K562 (cell line): ENCODE results near the gene GNA14. TPM values are rescaled to one million over a fixed set of nuclear protein-coding genes. Genes with fewer than 3 reads are reported as not detected.

Source experiments
- DPF2 ChIP-seq: fragments of 450-650 bp; IDR thresholded peaks from 2 replicates; pipeline ENCODE4 v1.6.1; 2016
- MGA ChIP-seq: fragments of 450-650 bp; IDR thresholded peaks from 2 replicates; pipeline ENCODE4 v1.6.1; 2016; ENCODE audit warnings: mild to moderate bottlenecking, moderate library complexity
- NBN ChIP-seq: fragments of 450-650 bp; IDR thresholded peaks from 2 replicates; pipeline ENCODE4 v1.6.1; 2016; ENCODE audit warnings: low read depth, mild to moderate bottlenecking
- ZNF707 ChIP-seq: fragments of 250-450 bp; sonication (Bioruptor Pico); conservative IDR thresholded peaks from 2 replicates; pipeline ENCODE4 v1.8.0; 2022; ENCODE audit warnings: inconsistent platforms, mild to moderate bottlenecking, moderate library complexity
- polyA plus RNA-seq, 8 experiments: library from polyadenylated mRNA; depleted of rRNA in 4 of 8; stranded (reverse) in 5 of 8; unstranded in 3 of 8; fragments of >200 nt; fragmentation: Nextera tagmentation in 2 of 8; fragmentation: Illumina TruSeq in 1 of 8; extraction: Ambion mirVana in 2 of 8; extraction: Trizol in 1 of 8; gene quantifications; 2 replicates each; pipeline versions ENCODE4 v1.2.1 to v1.2.3, GENCODE V29; 2011 to 2014; ENCODE audit warnings: inconsistent platforms in 1 of 8, missing spikeins in 1 of 8
- total RNA-seq, 7 experiments: library from RNA; depleted of rRNA in 6 of 7; stranded (reverse); fragments of >200 nt in 6 of 7; fragmentation: Illumina TruSeq in 2 of 7; extraction: Trizol in 2 of 7; gene quantifications; 2 replicates each; pipeline versions ENCODE4 v1.2.1 to v1.2.3, GENCODE V29; 2011 to 2021; ENCODE audit warnings: low replicate concordance in 1 of 7
- TF ChIP-seq, protein P1 (sequence below): fragments of 200-600 bp; sonication (generic); IDR thresholded peaks from one replicate; pipeline ENCODE4 v1.6.1; 2012; ENCODE audit warnings: mild to moderate bottlenecking, low read depth, low read length, inconsistent platforms

GNA14 gene
- total and polyA plus RNA-seq, 9 of the 15 experiments (the other 6 are each of a cell fraction or from before 2014, with no cell fraction given): 0.03 to 0.11 (median 0.03) TPM; not detected in 6

DNA sequence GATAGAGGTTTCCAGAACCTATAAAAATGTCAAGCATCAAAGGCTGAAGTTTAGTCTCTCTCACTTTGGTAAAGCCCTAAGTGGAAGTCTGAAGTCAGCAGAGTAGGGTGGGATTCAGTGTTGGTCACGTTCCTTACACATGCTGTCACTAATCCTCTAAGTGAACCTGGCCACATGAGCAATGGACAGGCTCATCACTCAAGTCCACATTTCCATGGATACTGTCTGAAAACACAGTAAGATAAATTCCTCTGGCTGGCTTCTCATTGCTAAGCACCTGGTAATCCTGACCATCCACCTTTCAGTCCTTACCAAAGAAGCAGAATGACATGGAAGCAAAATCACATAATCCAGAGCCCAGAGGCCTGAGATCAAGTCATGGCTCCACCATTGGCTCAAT lies 43.8 kb downstream of the GNA14 start (continued):
- TF ChIP-seq MGA: no peak
- no peak for TF ChIP-seq NBN
- TF ChIP-seq ZNF707 (CRISPR knock-in tag): no peak
- no peak for TF ChIP-seq DPF2
- TF ChIP-seq, protein P1, sequence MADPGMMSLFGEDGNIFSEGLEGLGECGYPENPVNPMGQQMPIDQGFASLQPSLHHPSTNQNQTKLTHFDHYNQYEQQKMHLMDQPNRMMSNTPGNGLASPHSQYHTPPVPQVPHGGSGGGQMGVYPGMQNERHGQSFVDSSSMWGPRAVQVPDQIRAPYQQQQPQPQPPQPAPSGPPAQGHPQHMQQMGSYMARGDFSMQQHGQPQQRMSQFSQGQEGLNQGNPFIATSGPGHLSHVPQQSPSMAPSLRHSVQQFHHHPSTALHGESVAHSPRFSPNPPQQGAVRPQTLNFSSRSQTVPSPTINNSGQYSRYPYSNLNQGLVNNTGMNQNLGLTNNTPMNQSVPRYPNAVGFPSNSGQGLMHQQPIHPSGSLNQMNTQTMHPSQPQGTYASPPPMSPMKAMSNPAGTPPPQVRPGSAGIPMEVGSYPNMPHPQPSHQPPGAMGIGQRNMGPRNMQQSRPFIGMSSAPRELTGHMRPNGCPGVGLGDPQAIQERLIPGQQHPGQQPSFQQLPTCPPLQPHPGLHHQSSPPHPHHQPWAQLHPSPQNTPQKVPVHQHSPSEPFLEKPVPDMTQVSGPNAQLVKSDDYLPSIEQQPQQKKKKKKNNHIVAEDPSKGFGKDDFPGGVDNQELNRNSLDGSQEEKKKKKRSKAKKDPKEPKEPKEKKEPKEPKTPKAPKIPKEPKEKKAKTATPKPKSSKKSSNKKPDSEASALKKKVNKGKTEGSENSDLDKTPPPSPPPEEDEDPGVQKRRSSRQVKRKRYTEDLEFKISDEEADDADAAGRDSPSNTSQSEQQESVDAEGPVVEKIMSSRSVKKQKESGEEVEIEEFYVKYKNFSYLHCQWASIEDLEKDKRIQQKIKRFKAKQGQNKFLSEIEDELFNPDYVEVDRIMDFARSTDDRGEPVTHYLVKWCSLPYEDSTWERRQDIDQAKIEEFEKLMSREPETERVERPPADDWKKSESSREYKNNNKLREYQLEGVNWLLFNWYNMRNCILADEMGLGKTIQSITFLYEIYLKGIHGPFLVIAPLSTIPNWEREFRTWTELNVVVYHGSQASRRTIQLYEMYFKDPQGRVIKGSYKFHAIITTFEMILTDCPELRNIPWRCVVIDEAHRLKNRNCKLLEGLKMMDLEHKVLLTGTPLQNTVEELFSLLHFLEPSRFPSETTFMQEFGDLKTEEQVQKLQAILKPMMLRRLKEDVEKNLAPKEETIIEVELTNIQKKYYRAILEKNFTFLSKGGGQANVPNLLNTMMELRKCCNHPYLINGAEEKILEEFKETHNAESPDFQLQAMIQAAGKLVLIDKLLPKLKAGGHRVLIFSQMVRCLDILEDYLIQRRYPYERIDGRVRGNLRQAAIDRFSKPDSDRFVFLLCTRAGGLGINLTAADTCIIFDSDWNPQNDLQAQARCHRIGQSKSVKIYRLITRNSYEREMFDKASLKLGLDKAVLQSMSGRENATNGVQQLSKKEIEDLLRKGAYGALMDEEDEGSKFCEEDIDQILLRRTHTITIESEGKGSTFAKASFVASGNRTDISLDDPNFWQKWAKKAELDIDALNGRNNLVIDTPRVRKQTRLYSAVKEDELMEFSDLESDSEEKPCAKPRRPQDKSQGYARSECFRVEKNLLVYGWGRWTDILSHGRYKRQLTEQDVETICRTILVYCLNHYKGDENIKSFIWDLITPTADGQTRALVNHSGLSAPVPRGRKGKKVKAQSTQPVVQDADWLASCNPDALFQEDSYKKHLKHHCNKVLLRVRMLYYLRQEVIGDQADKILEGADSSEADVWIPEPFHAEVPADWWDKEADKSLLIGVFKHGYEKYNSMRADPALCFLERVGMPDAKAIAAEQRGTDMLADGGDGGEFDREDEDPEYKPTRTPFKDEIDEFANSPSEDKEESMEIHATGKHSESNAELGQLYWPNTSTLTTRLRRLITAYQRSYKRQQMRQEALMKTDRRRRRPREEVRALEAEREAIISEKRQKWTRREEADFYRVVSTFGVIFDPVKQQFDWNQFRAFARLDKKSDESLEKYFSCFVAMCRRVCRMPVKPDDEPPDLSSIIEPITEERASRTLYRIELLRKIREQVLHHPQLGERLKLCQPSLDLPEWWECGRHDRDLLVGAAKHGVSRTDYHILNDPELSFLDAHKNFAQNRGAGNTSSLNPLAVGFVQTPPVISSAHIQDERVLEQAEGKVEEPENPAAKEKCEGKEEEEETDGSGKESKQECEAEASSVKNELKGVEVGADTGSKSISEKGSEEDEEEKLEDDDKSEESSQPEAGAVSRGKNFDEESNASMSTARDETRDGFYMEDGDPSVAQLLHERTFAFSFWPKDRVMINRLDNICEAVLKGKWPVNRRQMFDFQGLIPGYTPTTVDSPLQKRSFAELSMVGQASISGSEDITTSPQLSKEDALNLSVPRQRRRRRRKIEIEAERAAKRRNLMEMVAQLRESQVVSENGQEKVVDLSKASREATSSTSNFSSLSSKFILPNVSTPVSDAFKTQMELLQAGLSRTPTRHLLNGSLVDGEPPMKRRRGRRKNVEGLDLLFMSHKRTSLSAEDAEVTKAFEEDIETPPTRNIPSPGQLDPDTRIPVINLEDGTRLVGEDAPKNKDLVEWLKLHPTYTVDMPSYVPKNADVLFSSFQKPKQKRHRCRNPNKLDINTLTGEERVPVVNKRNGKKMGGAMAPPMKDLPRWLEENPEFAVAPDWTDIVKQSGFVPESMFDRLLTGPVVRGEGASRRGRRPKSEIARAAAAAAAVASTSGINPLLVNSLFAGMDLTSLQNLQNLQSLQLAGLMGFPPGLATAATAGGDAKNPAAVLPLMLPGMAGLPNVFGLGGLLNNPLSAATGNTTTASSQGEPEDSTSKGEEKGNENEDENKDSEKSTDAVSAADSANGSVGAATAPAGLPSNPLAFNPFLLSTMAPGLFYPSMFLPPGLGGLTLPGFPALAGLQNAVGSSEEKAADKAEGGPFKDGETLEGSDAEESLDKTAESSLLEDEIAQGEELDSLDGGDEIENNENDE: no peak
